SJSA1 (cell line): Measurements from ENCODE around the gene CABP4. TPM values are rescaled to one million over a fixed set of nuclear protein-coding genes. Genes with fewer than 3 reads are reported as not detected.

Experiments
- total RNA-seq: library from RNA; depleted of rRNA; stranded (reverse); fragments of >200 nt; shearing (Covaris generic); gene quantifications from 2 replicates; pipeline ENCODE4 v1.2.3, GENCODE V29; 2014; rRNA removed

CABP4 gene
- total RNA-seq, 1 experiment from 2014 or later, result not detected

Other genes with a start within 250 kb of the CABP4 start
- gene GRK2, start 188.9 kb upstream of the CABP4 start, total RNA-seq, result 96.2 and 138 TPM in 2 replicates
- 40.2 and 61.7 TPM in 2 replicates for gene ANKRD13D, start 166.1 kb upstream of the CABP4 start, total RNA-seq
- 13.4 and 17.5 TPM in 2 replicates for gene SSH3, start 151.8 kb upstream of the CABP4 start, total RNA-seq
- gene POLD4, start 101.8 kb upstream of the CABP4 start, total RNA-seq, result 81.8 and 125 TPM in 2 replicates
- 6.9 and 9.4 TPM in 2 replicates for gene CLCF1, start 81.8 kb upstream of the CABP4 start, total RNA-seq
- gene RAD9A, start 63.4 kb upstream of the CABP4 start, total RNA-seq, result 13.8 and 25.1 TPM in 2 replicates
- gene PPP1CA, start 53.5 kb upstream of the CABP4 start, total RNA-seq, result 668 and 731 TPM in 2 replicates
- gene TBC1D10C, start 51.3 kb upstream of the CABP4 start, total RNA-seq, result not detected in 2 replicates
- not detected in 2 replicates for gene CARNS1, start 39.7 kb upstream of the CABP4 start, total RNA-seq
- gene RPS6KB2, start 26.9 kb upstream of the CABP4 start, total RNA-seq, result 166 and 177 TPM in 2 replicates
- 0.37 TPM in 1 of 2 replicates, not detected in the other for gene PTPRCAP, start 17.7 kb upstream of the CABP4 start, total RNA-seq
- gene CORO1B, start 11.9 kb upstream of the CABP4 start, total RNA-seq, result 123 and 181 TPM in 2 replicates
- gene GPR152, start 2.6 kb upstream of the CABP4 start, total RNA-seq, result not detected in 2 replicates
- gene TMEM134, start 13.9 kb downstream of the CABP4 start, total RNA-seq, result 61.1 and 105 TPM in 2 replicates
- 184 and 185 TPM in 2 replicates for gene AIP, start 27.7 kb downstream of the CABP4 start, total RNA-seq
- gene PITPNM1, start 50.0 kb downstream of the CABP4 start, total RNA-seq, result 11.5 and 18.7 TPM in 2 replicates
- gene CDK2AP2, start 52.8 kb downstream of the CABP4 start, total RNA-seq, result 61.9 and 82.4 TPM in 2 replicates
- gene CABP2, start 68.1 kb downstream of the CABP4 start, total RNA-seq, result not detected in 2 replicates
- gene GSTP1, start 128.5 kb downstream of the CABP4 start, total RNA-seq, result 2,425 and 2,720 TPM in 2 replicates
- 308 and 343 TPM in 2 replicates for gene NDUFV1, start 151.6 kb downstream of the CABP4 start, total RNA-seq
- 7.4 and 14.0 TPM in 2 replicates for gene NUDT8, start 174.6 kb downstream of the CABP4 start, total RNA-seq
- gene TBX10, start 184.4 kb downstream of the CABP4 start, total RNA-seq, result not detected in 2 replicates
- not detected in 2 replicates for gene ACY3, start 195.4 kb downstream of the CABP4 start, total RNA-seq
- gene ALDH3B2, start 219.3 kb downstream of the CABP4 start, total RNA-seq, result not detected in 2 replicates